ENCODE results near the gene PSEN2. TPM values are rescaled to one million over a fixed set of nuclear protein-coding genes. Genes with fewer than 3 reads are reported as not detected.

Gene PSEN2
- total and polyA plus RNA-seq, 2 of the 8 experiments (the other 6 are each of a cell fraction or from before 2014, with no cell fraction given) = 22.9 to 29.0 TPM

DNA sequence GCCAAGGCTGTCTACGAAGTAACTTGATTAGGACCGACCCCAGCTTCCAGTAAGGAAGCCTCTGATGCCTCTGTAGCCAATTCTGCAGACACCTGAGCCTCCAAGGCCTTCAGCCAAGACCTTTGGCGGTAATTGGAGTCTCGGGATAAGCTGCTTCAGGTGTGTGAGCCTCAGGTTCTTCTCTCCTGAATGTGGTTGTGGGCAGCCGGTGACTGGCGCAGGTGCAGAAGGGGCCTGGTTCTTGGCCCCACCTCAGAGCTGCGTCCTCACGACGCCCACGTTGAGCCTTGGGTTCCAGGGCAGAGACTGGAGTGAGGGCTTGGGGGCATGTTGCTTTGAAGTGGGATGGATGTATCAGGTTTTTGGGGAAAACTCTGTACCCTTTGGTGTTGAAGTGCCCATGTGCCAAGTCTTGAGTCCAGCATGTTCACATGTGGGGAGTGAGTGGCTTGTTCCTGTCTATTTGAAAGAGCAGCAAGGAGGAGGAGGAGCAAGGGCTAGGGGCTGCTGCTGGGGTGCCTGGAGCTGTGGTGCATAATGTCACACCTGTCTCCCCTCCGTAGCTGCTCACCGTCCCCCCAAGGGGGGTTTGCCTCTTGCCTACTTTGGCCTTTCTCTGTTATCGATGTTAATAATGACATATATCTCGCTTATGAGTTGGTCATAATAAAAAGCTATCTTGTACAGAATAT lies 1.4 kb downstream of the PSEN2 start (continued):
- TF ChIP-seq, protein P1, sequence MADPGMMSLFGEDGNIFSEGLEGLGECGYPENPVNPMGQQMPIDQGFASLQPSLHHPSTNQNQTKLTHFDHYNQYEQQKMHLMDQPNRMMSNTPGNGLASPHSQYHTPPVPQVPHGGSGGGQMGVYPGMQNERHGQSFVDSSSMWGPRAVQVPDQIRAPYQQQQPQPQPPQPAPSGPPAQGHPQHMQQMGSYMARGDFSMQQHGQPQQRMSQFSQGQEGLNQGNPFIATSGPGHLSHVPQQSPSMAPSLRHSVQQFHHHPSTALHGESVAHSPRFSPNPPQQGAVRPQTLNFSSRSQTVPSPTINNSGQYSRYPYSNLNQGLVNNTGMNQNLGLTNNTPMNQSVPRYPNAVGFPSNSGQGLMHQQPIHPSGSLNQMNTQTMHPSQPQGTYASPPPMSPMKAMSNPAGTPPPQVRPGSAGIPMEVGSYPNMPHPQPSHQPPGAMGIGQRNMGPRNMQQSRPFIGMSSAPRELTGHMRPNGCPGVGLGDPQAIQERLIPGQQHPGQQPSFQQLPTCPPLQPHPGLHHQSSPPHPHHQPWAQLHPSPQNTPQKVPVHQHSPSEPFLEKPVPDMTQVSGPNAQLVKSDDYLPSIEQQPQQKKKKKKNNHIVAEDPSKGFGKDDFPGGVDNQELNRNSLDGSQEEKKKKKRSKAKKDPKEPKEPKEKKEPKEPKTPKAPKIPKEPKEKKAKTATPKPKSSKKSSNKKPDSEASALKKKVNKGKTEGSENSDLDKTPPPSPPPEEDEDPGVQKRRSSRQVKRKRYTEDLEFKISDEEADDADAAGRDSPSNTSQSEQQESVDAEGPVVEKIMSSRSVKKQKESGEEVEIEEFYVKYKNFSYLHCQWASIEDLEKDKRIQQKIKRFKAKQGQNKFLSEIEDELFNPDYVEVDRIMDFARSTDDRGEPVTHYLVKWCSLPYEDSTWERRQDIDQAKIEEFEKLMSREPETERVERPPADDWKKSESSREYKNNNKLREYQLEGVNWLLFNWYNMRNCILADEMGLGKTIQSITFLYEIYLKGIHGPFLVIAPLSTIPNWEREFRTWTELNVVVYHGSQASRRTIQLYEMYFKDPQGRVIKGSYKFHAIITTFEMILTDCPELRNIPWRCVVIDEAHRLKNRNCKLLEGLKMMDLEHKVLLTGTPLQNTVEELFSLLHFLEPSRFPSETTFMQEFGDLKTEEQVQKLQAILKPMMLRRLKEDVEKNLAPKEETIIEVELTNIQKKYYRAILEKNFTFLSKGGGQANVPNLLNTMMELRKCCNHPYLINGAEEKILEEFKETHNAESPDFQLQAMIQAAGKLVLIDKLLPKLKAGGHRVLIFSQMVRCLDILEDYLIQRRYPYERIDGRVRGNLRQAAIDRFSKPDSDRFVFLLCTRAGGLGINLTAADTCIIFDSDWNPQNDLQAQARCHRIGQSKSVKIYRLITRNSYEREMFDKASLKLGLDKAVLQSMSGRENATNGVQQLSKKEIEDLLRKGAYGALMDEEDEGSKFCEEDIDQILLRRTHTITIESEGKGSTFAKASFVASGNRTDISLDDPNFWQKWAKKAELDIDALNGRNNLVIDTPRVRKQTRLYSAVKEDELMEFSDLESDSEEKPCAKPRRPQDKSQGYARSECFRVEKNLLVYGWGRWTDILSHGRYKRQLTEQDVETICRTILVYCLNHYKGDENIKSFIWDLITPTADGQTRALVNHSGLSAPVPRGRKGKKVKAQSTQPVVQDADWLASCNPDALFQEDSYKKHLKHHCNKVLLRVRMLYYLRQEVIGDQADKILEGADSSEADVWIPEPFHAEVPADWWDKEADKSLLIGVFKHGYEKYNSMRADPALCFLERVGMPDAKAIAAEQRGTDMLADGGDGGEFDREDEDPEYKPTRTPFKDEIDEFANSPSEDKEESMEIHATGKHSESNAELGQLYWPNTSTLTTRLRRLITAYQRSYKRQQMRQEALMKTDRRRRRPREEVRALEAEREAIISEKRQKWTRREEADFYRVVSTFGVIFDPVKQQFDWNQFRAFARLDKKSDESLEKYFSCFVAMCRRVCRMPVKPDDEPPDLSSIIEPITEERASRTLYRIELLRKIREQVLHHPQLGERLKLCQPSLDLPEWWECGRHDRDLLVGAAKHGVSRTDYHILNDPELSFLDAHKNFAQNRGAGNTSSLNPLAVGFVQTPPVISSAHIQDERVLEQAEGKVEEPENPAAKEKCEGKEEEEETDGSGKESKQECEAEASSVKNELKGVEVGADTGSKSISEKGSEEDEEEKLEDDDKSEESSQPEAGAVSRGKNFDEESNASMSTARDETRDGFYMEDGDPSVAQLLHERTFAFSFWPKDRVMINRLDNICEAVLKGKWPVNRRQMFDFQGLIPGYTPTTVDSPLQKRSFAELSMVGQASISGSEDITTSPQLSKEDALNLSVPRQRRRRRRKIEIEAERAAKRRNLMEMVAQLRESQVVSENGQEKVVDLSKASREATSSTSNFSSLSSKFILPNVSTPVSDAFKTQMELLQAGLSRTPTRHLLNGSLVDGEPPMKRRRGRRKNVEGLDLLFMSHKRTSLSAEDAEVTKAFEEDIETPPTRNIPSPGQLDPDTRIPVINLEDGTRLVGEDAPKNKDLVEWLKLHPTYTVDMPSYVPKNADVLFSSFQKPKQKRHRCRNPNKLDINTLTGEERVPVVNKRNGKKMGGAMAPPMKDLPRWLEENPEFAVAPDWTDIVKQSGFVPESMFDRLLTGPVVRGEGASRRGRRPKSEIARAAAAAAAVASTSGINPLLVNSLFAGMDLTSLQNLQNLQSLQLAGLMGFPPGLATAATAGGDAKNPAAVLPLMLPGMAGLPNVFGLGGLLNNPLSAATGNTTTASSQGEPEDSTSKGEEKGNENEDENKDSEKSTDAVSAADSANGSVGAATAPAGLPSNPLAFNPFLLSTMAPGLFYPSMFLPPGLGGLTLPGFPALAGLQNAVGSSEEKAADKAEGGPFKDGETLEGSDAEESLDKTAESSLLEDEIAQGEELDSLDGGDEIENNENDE (IDR thresholded peaks at IDR 0.05; ENCODE audit: insufficient replicate concordance, low read length) = no peak
- TF ChIP-seq HDAC6 (IDR thresholded peaks at IDR 0.05; ENCODE audit: low read depth, low read length) = no peak
- no peak for TF ChIP-seq MAFK (IDR thresholded peaks at IDR 0.05; ENCODE audit: low read depth, low read length)
- TF ChIP-seq CEBPB (IDR thresholded peaks at IDR 0.05; ENCODE audit: low read depth, low read length) = no peak
- no peak for TF ChIP-seq PHF8 (conservative IDR thresholded peaks at IDR 0.05; ENCODE audit: low read depth, low read length)
- TF ChIP-seq SAP30 (IDR thresholded peaks at IDR 0.05; ENCODE audit: insufficient read depth, insufficient replicate concordance, low read length) = no peak
- TF ChIP-seq RBBP5 (IDR thresholded peaks at IDR 0.05; ENCODE audit: borderline replicate concordance, low read depth, low read length) = no peak
- TF ChIP-seq ZNF274 (IDR thresholded peaks at IDR 0.05; ENCODE audit: borderline replicate concordance, extremely low read depth, low read length) = no peak
- no peak for TF ChIP-seq RFX5 (IDR thresholded peaks at IDR 0.05; ENCODE audit: borderline replicate concordance, low read depth, low read length)
- TF ChIP-seq GTF2F1 (IDR thresholded peaks at IDR 0.05; ENCODE audit: borderline replicate concordance, low read depth, low read length) = no peak
- TF ChIP-seq POLR2A (IDR thresholded peaks at IDR 0.05; ENCODE audit: control extremely low read depth in 1 of 2, low read depth in 2 of 2, low read length in 2 of 2) = no peak
